ENCODE data around the gene BBIP1.

Gene BBIP1

DNA sequence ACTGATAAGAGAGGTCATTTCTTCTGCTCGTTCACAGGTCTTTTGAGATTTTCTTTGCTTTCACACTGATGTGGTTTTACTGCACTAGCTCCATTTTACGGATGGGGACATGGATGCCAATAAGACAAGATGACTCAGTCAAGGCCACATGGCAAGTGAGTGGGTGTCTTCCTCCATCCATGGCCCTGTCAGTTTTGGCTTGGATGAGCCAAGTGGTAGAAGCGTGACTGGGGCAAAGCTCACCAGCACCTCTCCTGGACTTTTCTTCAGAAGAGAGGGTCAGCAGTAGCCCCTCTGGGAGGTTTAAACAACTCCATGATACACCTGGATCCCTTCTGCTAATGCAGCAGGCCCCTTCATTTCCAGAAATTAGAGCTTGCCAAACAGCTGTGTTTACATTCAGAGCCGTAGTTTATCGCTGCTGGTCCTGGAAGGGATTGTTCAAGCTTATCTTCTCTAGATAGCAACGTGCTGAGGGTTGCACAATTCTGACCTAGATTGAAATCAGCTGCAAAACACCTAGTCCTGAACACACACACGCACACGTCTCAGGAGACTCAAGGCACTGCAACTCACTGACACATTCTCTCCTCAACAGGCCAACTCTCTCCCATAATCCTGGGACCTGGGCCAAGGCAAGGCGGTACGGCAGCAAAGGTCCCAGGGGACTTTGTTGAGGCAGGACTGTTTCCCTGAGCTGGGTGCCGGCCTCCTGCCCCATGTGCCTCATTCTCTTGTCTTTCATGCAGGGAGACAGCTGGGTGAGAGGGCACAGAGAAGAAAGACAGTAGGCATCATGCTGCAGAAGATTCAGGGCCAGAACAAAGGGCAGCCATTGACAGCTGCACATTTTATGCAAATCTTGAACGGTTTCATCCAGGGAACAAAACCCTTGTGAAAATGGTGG, 61.5 kb downstream of the BBIP1 start:
- Histone ChIP-seq H3K27ac (ENCODE audit: insufficient read depth in 1 of 2, low read depth in 1 of 2, low read length in 2 of 2, poor library complexity in 1 of 2, severe bottlenecking in 2 of 2) (peak overlapping the region in 1 of 2 experiments; percentile 32), H3K4me3 (ENCODE audit: control insufficient read depth in 1 of 7, extremely low read depth in 1 of 7, insufficient read depth in 4 of 7, low read depth in 2 of 7, low read length in 6 of 7) (no peak overlapping the region), H3K4me1 (ENCODE audit: control extremely low read depth in 1 of 4, control insufficient read depth in 4 of 4, insufficient read depth in 4 of 4, low read length in 3 of 4) (peaks cover 22 to 51% (median 37%) of the 10 kb centered on the region in 4 experiments), H3K36me3 (ENCODE audit: control insufficient read depth in 4 of 4, insufficient read depth in 4 of 4, low read length in 3 of 4) (no peaks in the 10 kb centered on the region), H3K9me3 (ENCODE audit: control extremely low read depth in 1 of 5, control insufficient read depth in 4 of 5, insufficient read depth in 2 of 5, low read depth in 1 of 5, low read length in 4 of 5) (no peaks in the 10 kb centered on the region), H3K27me3 (replicated peaks in 2 of 5; ENCODE audit: control insufficient read depth in 4 of 5, insufficient read depth in 5 of 5, low read length in 4 of 5) (no peaks in the 10 kb centered on the region)
- ChIA-PET CTCF (interaction anchor here (0.7 to 3.5 kb wide), 7 partner anchors 10 to 111 kb away, joined by 3 to 34 read pairs (median 5); no protein-coding TSS in a partner anchor), POLR2A (interaction anchor here (0.9 kb wide), 1 partner anchor 10 kb away, joined by 3 read pairs; no protein-coding TSS in a partner anchor)
- WGBS (ENCODE audit: insufficient coverage), result 90% methylated on average over 6 of the region's 12 CpGs
- DNase-seq, result peak in 1 of 3 donors; percentile 48

DNA sequence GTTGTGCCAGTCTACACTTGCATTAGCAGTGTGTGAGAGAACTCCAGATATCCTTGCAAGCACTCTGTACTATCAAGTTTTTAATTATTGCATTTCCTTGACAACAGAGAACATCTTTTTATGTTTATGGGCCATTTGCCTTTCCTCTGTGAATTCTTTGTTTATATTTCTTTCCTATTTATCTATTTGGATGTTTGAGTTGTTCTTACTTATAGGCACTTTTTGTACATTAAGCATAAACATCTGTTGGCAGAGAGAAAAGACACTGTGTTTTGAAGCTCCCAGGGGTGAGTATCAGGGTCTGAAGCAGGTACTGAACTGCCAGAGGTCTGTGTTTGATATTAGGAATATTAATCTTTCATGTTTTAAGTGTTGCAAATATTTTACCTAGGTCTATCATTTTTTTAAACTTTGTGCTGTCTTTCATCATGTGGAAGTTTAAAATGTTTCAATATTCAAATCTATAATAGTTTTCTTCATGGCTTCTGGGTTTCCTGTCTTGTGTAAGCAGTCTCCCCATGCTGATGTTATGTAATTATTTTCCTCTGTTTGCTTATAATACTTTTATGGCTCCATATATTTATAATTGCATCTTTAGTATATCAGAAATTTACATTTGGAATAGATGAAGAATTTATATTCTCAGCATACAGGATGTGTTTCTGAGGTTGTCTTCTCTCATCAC, 64.9 kb downstream of the BBIP1 start:
- Histone ChIP-seq H3K4me1 (ENCODE audit: control extremely low read depth in 1 of 4, control insufficient read depth in 4 of 4, insufficient read depth in 4 of 4, low read length in 3 of 4) (peaks cover 8 to 46% (median 26%) of the 10 kb centered on the region in 4 experiments), H3K9me3 (ENCODE audit: control extremely low read depth in 1 of 5, control insufficient read depth in 4 of 5, insufficient read depth in 2 of 5, low read depth in 1 of 5, low read length in 4 of 5) (no peaks in the 10 kb centered on the region), H3K36me3 (ENCODE audit: control insufficient read depth in 4 of 4, insufficient read depth in 4 of 4, low read length in 3 of 4) (no peaks in the 10 kb centered on the region), H3K4me3 (ENCODE audit: control insufficient read depth in 1 of 7, extremely low read depth in 1 of 7, insufficient read depth in 4 of 7, low read depth in 2 of 7, low read length in 6 of 7) (no peak overlapping the region), H3K27ac (ENCODE audit: insufficient read depth in 1 of 2, low read depth in 1 of 2, low read length in 2 of 2, poor library complexity in 1 of 2, severe bottlenecking in 2 of 2) (no peak overlapping the region), H3K27me3 (replicated peaks in 2 of 5; ENCODE audit: control insufficient read depth in 4 of 5, insufficient read depth in 5 of 5, low read length in 4 of 5) (no peaks in the 10 kb centered on the region)
- ChIA-PET POLR2A (no interaction called here), CTCF (interaction anchor here (0.9 to 2.4 kb wide), 5 partner anchors 7 to 50 kb away, joined by 3 to 13 read pairs (median 6); no protein-coding TSS in a partner anchor)
- DNase-seq, result no peak

- ChIA-PET CTCF (interaction anchor here (0.5 to 2.4 kb wide), 9 partner anchors 10 to 394 kb away, joined by 3 to 13 read pairs (median 3); partner anchors contain the start of gene PDCD4), POLR2A (no interaction called here)
- no peak overlapping the region for H3K4me3 ChIP-seq (ENCODE audit: control insufficient read depth in 1 of 7, extremely low read depth in 1 of 7, insufficient read depth in 4 of 7, low read depth in 2 of 7, low read length in 6 of 7)
- H3K9me3 ChIP-seq (ENCODE audit: control extremely low read depth in 1 of 5, control insufficient read depth in 4 of 5, insufficient read depth in 2 of 5, low read depth in 1 of 5, low read length in 4 of 5), result no peaks in the 10 kb centered on the region
- WGBS (ENCODE audit: insufficient coverage), result 100% methylated on average over 3 of the region's 4 CpGs
- H3K27me3 ChIP-seq (replicated peaks in 2 of 5; ENCODE audit: control insufficient read depth in 4 of 5, insufficient read depth in 5 of 5, low read length in 4 of 5), result no peaks in the 10 kb centered on the region
- DNase-seq, result no peak
- H3K4me1 ChIP-seq (ENCODE audit: control extremely low read depth in 1 of 4, control insufficient read depth in 4 of 4, insufficient read depth in 4 of 4, low read length in 3 of 4), result peaks cover 8 to 35% (median 22%) of the 10 kb centered on the region in 4 experiments
- H3K27ac ChIP-seq (ENCODE audit: insufficient read depth in 1 of 2, low read depth in 1 of 2, low read length in 2 of 2, poor library complexity in 1 of 2, severe bottlenecking in 2 of 2), result no peak overlapping the region
- no peaks in the 10 kb centered on the region for H3K36me3 ChIP-seq (ENCODE audit: control insufficient read depth in 4 of 4, insufficient read depth in 4 of 4, low read length in 3 of 4)
These were observed 66.0 kb downstream of the BBIP1 start for GRCh38 chr10:110852947-110853346.

GRCh38 chr10:110852255-110852896, 66.6 kb downstream of the BBIP1 start:
- DNase-seq, result no peak
- H3K36me3 ChIP-seq (ENCODE audit: control insufficient read depth in 4 of 4, insufficient read depth in 4 of 4, low read length in 3 of 4), result no peaks in the 10 kb centered on the region
- 83% methylated on average over 6 of the region's 7 CpGs for WGBS (ENCODE audit: insufficient coverage)
- ChIA-PET CTCF (interaction anchor here (0.5 to 2.4 kb wide), 10 partner anchors 9 to 547 kb away, joined by 3 to 13 read pairs (median 3); partner anchors contain the start of genes PDCD4 and SMNDC1), POLR2A (no interaction called here)
- no peaks in the 10 kb centered on the region for H3K9me3 ChIP-seq (ENCODE audit: control extremely low read depth in 1 of 5, control insufficient read depth in 4 of 5, insufficient read depth in 2 of 5, low read depth in 1 of 5, low read length in 4 of 5)
- no peak overlapping the region for H3K27ac ChIP-seq (ENCODE audit: insufficient read depth in 1 of 2, low read depth in 1 of 2, low read length in 2 of 2, poor library complexity in 1 of 2, severe bottlenecking in 2 of 2)
- H3K4me3 ChIP-seq (ENCODE audit: control insufficient read depth in 1 of 7, extremely low read depth in 1 of 7, insufficient read depth in 4 of 7, low read depth in 2 of 7, low read length in 6 of 7), result no peak overlapping the region
- H3K27me3 ChIP-seq (replicated peaks in 2 of 5; ENCODE audit: control insufficient read depth in 4 of 5, insufficient read depth in 5 of 5, low read length in 4 of 5), result no peaks in the 10 kb centered on the region
- H3K4me1 ChIP-seq (ENCODE audit: control extremely low read depth in 1 of 4, control insufficient read depth in 4 of 4, insufficient read depth in 4 of 4, low read length in 3 of 4), result peaks cover 8 to 30% (median 19%) of the 10 kb centered on the region in 4 experiments

DNA sequence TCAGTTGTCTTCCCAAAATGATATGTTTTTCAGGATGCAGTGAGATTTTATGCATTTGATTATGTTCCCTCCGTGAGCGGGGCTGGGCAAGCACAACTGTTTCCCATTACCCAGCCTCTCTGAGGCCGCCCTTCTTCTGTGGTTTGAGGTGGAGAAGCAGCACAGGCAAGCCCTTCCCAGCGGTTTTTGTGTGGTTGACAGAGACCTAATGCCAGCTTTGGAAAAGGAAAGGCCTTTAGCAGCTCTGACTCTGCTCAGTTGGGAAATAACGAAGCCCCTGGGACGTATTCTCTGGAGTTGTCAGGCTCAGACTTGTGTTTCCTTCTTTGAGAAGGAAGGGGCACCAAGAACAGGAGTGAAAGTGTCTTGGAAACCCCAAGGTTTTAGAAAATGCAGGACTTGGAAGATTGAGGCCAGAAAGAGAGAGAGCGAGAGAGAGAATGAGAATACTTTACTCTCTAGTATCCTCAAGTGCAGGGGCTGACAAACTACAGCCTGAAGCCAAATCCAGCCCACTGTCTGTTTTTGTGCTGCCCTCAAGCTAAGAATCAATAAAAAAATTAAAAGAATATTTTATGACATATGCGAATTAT, 67.9 kb downstream of the BBIP1 start:
- H3K27me3 ChIP-seq (replicated peaks in 2 of 5; ENCODE audit: control insufficient read depth in 4 of 5, insufficient read depth in 5 of 5, low read length in 4 of 5), result no peaks in the 10 kb centered on the region
- H3K36me3 ChIP-seq (ENCODE audit: control insufficient read depth in 4 of 4, insufficient read depth in 4 of 4, low read length in 3 of 4), result no peaks in the 10 kb centered on the region
- WGBS (ENCODE audit: insufficient coverage), result 14% methylated on average over 7 of the region's 8 CpGs
- peak overlapping the region in 4 of 7 experiments; percentile 7 to 31 (median 22) for H3K4me3 ChIP-seq (ENCODE audit: control insufficient read depth in 1 of 7, extremely low read depth in 1 of 7, insufficient read depth in 4 of 7, low read depth in 2 of 7, low read length in 6 of 7)
- ChIA-PET POLR2A (no interaction called here), CTCF (interaction anchor here (0.8 to 1.5 kb wide), 4 partner anchors 14 to 546 kb away, joined by 3 to 4 read pairs (median 4); partner anchors contain the start of gene SMNDC1)
- H3K4me1 ChIP-seq (ENCODE audit: control extremely low read depth in 1 of 4, control insufficient read depth in 4 of 4, insufficient read depth in 4 of 4, low read length in 3 of 4), result peaks cover 8 to 28% (median 18%) of the 10 kb centered on the region in 4 experiments
- H3K27ac ChIP-seq (ENCODE audit: insufficient read depth in 1 of 2, low read depth in 1 of 2, low read length in 2 of 2, poor library complexity in 1 of 2, severe bottlenecking in 2 of 2), result no peak overlapping the region
- no peaks in the 10 kb centered on the region for H3K9me3 ChIP-seq (ENCODE audit: control extremely low read depth in 1 of 5, control insufficient read depth in 4 of 5, insufficient read depth in 2 of 5, low read depth in 1 of 5, low read length in 4 of 5)
- DNase-seq, result peak in 2 of 3 donors; percentile 58 to 64

DNA sequence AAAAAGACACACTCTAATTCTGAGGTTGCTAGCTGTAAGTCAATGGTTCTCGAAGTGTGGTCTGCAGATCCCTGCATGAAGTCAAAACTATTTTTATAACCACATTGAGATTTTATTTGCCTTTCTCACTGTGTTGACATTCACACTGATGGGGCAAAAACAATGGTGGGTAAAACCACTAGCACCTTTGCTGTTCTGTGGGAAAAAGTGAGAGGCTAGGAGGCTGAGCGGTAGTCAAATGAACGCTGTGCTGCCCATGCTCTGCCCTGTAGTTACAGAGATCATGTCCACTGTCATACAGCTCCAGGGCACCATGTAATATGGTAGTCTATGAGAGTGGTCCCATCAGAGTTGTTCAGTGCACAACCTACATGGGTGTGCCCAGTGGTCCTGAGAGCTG, 68.9 kb downstream of the BBIP1 start:
- Histone ChIP-seq H3K27ac (ENCODE audit: insufficient read depth in 1 of 2, low read depth in 1 of 2, low read length in 2 of 2, poor library complexity in 1 of 2, severe bottlenecking in 2 of 2) (no peak overlapping the region), H3K9me3 (ENCODE audit: control extremely low read depth in 1 of 5, control insufficient read depth in 4 of 5, insufficient read depth in 2 of 5, low read depth in 1 of 5, low read length in 4 of 5) (no peaks in the 10 kb centered on the region), H3K36me3 (ENCODE audit: control insufficient read depth in 4 of 4, insufficient read depth in 4 of 4, low read length in 3 of 4) (no peaks in the 10 kb centered on the region), H3K27me3 (replicated peaks in 2 of 5; ENCODE audit: control insufficient read depth in 4 of 5, insufficient read depth in 5 of 5, low read length in 4 of 5) (no peaks in the 10 kb centered on the region), H3K4me3 (ENCODE audit: control insufficient read depth in 1 of 7, extremely low read depth in 1 of 7, insufficient read depth in 4 of 7, low read depth in 2 of 7, low read length in 6 of 7) (no peak overlapping the region), H3K4me1 (ENCODE audit: control extremely low read depth in 1 of 4, control insufficient read depth in 4 of 4, insufficient read depth in 4 of 4, low read length in 3 of 4) (peaks cover 8 to 28% (median 18%) of the 10 kb centered on the region in 4 experiments)
- 100% methylated on average over 3 of the region's 3 CpGs for WGBS (ENCODE audit: insufficient coverage)
- no peak for DNase-seq
- ChIA-PET CTCF (interaction anchor here (0.8 to 1.5 kb wide), 2 partner anchors 13 to 15 kb away, joined by 4 read pairs; no protein-coding TSS in a partner anchor), POLR2A (no interaction called here)

Measured in common myeloid progenitor, CD34-positive (primary cell).